CD4-positive, alpha-beta T cell treated with Interleukin-2 at 100 ng/mL for 4 hours (primary cell): ENCODE results near the gene RBM18.

ENCODE experiments used
- DNase-seq: peaks from one replicate; pipeline ENCODE4 v3.0.0-alpha.2; 2020; ENCODE audit warnings: low spot score

Gene RBM18

GRCh38 chr9:122204055-122204454, 60.6 kb downstream of the RBM18 start:
- no peak for DNase-seq

- DNase-seq = no peak
Measured at GRCh38 chr9:122202111-122202510, 62.5 kb downstream of the RBM18 start.

GRCh38 chr9:122201641-122202040, 63.0 kb downstream of the RBM18 start:
- DNase-seq = no peak

DNA sequence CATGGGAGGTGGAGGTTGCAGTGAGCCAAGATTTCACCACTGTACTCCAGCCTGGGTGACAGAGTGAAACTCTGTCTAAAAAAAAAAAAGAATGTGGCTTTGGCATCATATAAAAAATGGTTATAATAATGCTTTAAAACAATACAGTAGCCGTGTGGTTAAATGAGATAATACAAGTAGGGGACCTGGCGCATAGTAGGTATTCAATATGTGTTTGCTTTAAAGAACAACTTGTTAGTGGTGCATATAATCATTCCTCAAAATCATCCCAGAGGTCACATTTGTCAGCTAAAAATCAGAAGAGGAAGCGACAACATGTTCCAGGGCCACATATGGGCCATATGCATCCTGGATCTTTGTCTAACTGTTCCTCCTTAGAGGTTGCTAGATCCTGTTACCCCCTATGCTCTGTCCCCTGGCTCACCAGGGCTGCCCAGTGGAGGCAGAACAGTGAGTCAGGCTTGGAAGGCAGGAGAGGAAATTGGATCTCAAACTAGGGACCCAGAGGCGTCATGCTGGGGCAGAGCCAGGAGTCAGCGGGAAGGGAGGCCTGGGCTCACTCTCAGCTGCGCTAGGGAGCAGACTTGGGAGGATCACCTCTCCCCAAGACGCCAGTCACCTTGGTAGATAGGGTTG, 63.6 kb downstream of the RBM18 start:
- DNase-seq = no peak

DNA sequence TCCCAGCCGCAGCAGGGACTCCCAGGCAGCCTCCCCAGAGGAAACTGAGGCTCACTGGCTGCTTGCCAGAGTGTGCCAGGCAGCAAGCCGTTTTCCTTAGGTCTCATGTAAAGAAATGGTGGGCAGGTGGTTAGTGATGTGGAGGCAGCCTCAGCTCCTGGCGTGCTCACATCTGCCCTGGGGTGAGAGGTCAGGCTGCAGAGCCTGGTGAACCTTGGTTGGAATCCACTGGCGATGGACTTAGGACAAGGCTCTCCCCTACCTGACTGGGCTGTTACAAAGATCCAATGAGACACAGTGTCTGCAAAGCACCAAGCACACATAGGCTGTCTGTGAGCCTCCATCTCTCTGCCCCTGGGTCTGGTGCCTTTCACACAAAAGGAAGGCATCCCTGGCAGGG, 66.8 kb downstream of the RBM18 start:
- DNase-seq = no peak

- DNase-seq = no peak
Measured at GRCh38 chr9:122197426-122197825, 67.2 kb downstream of the RBM18 start.

DNA sequence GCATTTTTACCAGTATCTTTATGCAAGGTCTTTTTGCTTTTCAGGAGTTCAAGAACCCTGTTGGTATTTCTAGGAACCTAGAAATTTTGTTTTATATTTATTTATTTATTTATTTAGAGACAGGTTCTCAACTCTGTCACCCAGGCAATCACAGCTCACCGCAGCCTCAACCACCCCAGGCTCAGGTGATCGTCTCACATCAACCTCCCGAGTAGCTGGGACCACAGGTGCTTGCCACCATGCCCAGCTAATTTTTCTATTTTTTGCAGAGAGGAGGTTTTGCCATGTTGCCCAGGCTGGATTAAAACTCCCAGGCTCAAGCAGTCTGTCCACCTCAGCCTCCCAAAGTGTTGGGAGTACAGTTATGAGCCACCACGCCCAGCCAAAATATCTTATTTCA, 68.8 kb downstream of the RBM18 start:
- no peak for DNase-seq

GRCh38 chr9:122193651-122194050, 71.0 kb downstream of the RBM18 start:
- no peak for DNase-seq

DNA sequence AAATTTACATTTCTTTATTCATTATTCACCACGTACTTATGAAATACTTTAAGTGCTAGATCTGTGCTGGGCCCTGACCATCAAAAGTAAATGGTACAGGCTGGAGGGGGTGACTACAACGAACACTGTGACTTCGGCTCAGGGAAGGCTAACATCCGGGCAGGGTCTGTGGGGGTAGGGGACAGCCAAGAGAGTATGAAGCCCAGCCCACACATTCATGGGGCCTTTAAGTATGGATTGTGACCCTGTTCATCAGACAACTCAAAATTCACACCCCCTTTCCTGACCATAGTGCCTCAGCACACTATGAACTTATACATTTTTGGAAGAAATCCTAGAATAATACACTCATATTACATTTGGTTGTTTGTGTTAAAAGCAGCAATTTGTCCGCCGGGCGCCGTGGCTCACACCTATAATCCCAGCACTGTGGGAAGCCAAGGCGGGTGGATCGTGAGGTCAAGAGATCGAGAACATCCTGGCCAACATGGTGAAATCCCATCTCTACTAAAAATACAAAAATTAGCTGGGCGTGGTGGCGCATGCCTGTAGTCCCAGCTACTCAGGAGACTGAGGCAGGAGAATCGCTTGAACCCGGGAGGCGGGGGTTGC, 71.6 kb downstream of the RBM18 start:
- DNase-seq = no peak

DNA sequence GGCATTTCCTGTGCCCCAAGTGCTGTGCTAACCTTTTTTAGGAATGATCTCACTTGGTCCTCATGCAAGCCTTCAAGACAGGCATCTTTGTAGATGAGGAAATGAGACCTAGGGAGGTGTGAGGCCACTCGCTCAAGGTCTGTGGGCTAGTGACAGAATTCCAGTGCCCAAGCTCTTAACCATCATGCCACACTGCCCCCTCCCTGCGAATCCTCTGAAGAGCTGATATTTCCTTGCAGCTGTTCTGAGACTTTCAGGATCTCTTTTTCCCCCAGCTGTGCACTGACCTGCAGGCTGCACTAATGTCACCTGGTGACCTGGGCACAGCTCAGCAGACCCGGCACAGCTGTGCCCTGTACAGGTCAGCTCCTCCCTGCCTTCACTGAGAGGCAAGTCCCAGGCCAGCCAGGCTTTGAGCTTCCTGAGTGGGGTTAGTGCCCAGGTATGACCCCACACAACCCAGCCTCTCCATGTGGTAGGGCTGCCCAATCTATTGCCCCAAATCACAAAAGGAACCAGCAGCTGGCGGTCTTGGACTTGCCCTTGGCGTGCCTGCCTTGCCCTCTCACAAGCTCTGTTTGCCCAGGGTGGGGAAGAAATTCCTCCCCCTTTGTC, 72.3 kb downstream of the RBM18 start:
- DNase-seq = no peak

GRCh38 chr9:122191584-122191983, 73.1 kb downstream of the RBM18 start:
- no peak for DNase-seq

DNA sequence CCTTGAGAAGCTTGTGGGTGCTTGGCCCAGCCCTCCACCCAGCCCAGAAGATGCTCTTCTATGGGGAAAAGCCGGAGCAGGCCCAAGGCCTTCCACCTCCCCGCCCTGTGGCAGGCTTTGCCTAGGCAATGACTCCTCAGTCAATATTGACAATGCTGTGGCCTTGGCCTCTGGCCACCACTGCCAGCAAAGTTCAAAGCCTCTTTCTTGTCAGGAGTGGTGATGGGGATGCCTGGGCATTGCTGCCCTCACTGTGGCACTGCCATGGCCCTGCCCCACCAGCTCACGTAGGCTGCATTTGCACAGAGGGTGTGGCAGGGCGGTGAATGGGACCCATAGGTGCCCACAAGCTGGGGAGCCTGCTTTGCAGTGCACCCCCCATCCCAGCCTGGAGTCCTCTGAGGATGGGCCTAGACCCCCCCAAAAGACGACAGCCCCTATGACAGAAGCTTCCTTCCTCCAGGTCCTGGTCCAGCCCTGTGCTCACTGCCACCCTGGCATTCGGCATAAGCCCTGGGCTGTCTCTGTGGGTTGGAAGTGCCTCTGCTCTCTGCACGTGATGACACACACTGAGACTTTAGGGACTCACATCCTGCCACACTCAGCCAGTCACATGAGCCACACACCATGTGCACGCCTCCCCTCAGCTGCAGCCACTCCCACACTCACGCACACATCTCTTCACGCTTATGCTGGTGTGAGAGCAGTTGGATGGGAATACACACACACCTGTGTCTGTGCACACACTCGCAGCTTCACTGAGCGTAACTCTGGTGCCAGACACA, 73.9 kb downstream of the RBM18 start:
- no peak for DNase-seq

DNA sequence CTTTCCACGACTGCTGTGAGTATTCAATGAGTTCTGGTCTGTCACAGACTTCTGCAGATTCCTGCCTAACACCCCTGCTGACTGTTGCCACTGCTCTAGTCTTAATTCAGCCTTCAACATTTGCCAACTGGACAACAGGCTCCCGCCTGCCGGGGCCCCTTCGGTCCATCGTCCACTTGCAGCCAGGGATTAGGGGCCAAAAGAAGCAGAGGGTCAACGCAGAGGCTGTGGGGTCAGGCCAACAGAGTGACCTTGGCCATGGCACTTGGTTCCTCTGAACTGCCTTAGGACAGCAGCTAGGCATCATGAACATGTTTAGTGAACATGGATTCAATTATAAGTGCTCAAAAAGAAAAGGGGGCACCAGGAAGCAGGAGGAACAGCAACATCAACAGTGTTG, 76.3 kb downstream of the RBM18 start:
- no peak for DNase-seq
